ENCODE results near the gene TPP1. TPM values are rescaled to one million over a fixed set of nuclear protein-coding genes. Genes with fewer than 3 reads are reported as not detected.

TPP1 gene
- total RNA-seq, 2 donors from 2014 or later = 54.7 to 67.4 TPM

GRCh38 chr11:6568191-6568918, 50.9 kb downstream of the TPP1 start:
- H3K9me3 Mint-ChIP-seq = no peaks in the 10 kb centered on the region
- ATAC-seq = no peak
- no peak overlapping the region for H3K27ac Mint-ChIP-seq
- H3K36me3 Mint-ChIP-seq = peaks cover 0 to 9% of the 10 kb centered on the region in 2 donors
- DNase-seq (ENCODE audit: low spot score in 2 of 2) = no peak

- DNase-seq (ENCODE audit: low spot score in 2 of 2) (no peak), ATAC-seq (no peak)
- no peaks in the 10 kb centered on the region for H3K9me3 Mint-ChIP-seq
- peaks cover 0 to 9% of the 10 kb centered on the region in 2 donors for H3K36me3 Mint-ChIP-seq
- no peak overlapping the region for H3K27ac Mint-ChIP-seq
These were observed 51.9 kb downstream of the TPP1 start for GRCh38 chr11:6567371-6567745.

DNA sequence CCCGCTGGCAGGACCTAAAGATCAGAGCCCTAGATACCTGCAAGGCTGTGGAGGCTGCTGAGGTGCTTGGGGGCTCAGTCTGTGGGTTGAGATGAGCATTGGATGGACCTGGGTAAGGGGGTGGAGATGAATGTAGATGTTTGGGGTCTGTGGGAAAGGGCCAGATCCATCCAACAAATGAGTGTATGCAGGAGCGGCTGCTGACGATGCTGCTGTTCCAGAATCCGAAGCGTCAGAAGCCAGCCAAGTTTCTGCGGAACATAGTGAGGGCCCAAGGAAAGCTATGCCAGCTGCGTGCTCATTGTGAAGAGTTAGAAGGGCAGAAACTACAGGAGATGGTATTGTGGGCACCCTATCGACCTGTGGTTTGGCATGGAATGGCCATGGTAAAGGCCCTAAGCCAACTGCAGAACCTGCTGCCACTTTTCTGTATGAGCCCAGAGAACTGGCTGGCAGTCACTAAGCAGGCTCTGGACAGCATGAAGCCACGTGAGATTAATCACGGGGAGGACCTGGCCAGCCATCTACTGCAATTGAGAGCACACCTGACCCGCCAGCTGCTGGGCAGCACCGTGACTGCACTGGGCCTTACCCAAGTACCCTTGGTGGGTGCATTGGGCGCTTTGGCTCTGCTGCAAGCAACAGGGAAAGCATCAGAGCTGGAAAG, 52.4 kb downstream of the TPP1 start:
- H3K36me3 Mint-ChIP-seq = peaks cover 0 to 6% of the 10 kb centered on the region in 2 donors
- no peak overlapping the region for H3K27ac Mint-ChIP-seq
- no peaks in the 10 kb centered on the region for H3K9me3 Mint-ChIP-seq
- ATAC-seq = no peak
- DNase-seq (ENCODE audit: low spot score in 2 of 2) = no peak

- Mint-ChIP-seq H3K36me3 (peaks cover 0 to 4% of the 10 kb centered on the region in 2 donors), H3K9me3 (no peaks in the 10 kb centered on the region), H3K27ac (peak overlapping the region in 1 of 2 donors; percentile 1)
- ATAC-seq (no peak), DNase-seq (ENCODE audit: low spot score in 2 of 2) (no peak)
These were observed 53.1 kb downstream of the TPP1 start for GRCh38 chr11:6565988-6566703.

DNA sequence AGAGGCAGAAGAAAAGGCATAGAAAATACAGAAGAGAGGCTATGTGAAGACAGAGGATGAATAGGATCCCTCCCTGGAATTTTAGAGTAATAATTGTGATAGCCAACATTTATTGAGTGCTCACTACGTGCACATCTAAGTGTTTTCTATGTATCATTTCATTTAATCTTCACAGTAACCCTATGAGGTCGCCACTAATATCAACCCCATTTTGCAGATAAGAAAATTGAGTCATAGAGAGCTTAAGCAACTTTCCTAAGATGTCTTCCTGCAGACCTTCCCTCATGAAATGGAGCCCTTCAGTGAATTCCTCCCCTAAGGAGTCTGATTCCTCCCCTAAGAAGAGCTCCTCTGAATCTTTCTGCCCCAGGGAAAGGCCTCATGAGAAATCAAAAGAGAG, 53.9 kb downstream of the TPP1 start:
- Mint-ChIP-seq H3K9me3 (no peaks in the 10 kb centered on the region), H3K27ac (peak overlapping the region; percentile 1 to 31)

GRCh38 chr11:6563667-6564066, 55.6 kb downstream of the TPP1 start:
- DNase-seq (ENCODE audit: low spot score in 2 of 2) (no peak), ATAC-seq (no peak)
- Mint-ChIP-seq H3K36me3 (peaks cover 0 to 4% of the 10 kb centered on the region in 2 donors), H3K27ac (no peak overlapping the region), H3K9me3 (no peaks in the 10 kb centered on the region)

More for the DNA sequence above, 53.9 kb downstream of the TPP1 start:
- ATAC-seq = no peak
- H3K36me3 Mint-ChIP-seq = peaks cover 0 to 4% of the 10 kb centered on the region in 2 donors
- DNase-seq (ENCODE audit: low spot score in 2 of 2) = no peak

DNA sequence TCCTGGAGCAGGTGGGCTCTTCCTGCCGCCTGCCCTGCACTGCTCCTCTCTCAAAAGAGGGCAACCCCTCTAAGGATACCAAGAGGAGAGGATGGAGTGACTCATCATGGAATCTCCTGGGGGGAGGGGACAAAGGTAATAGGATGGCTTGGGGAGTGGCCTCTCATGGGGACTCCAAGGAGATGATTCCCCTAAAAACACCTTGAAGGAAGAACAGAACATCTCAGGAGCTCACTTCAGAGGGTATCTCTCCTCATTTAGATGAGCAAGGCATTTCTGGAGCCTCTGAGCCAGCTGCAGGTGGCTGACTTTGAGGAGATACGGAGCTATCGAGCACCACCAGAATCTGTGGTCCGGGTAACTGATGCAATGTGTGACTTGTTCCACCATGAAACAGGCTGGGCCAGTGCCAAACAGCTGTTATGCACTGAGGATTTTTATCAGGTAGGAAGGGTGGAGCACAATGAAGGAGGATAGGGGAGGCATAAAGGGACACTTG, 56.1 kb downstream of the TPP1 start:
- Mint-ChIP-seq H3K9me3 (no peaks in the 10 kb centered on the region), H3K27ac (no peak overlapping the region), H3K36me3 (peaks cover 0 to 4% of the 10 kb centered on the region in 2 donors)
- ATAC-seq = no peak
- no peak for DNase-seq (ENCODE audit: low spot score in 2 of 2)

Other genes starting within 250 kb of the TPP1 start
- gene SMPD1, start 228.9 kb downstream of the TPP1 start, total RNA-seq = 10 to 100 TPM; 13.1 to 24.8 TPM
- 10 to 100 TPM; 40.0 to 72.5 TPM for gene APBB1, start 200.3 kb downstream of the TPP1 start, total RNA-seq
- under 1 TPM; 0.41 to 0.55 TPM for gene HPX, start 178.4 kb downstream of the TPP1 start, total RNA-seq
- 10 to 100 TPM in 1 of 2 donors, 1 to 10 TPM in 1; 4.7 to 19.0 TPM for gene TRIM3, start 145.5 kb downstream of the TPP1 start, total RNA-seq
- gene ARFIP2, start 138.1 kb downstream of the TPP1 start, total RNA-seq = 10 to 100 TPM; 47.1 to 59.9 TPM
- gene TIMM10B, start 137.9 kb downstream of the TPP1 start, total RNA-seq = 10 to 100 TPM; 36.9 to 38.3 TPM
- 10 to 100 TPM; 22.4 to 38.5 TPM for gene DNHD1, start 122.1 kb downstream of the TPP1 start, total RNA-seq
- 10 to 100 TPM; 24.9 to 38.3 TPM for gene RRP8, start 15.8 kb downstream of the TPP1 start, total RNA-seq
- 10 to 100 TPM; 72.1 to 99.7 TPM for gene ILK, start 15.6 kb downstream of the TPP1 start, total RNA-seq
- gene TAF10, start 7.2 kb downstream of the TPP1 start, total RNA-seq = 100 to 1,000 TPM in 1 of 2 donors, 10 to 100 TPM in 1; 95.3 to 166 TPM
- 1 to 10 TPM in 1 of 2 donors, under 1 TPM in 1; 0.82 to 2.1 TPM for gene DCHS1, start 36.4 kb upstream of the TPP1 start, total RNA-seq
- 100 to 1,000 TPM in 1 of 2 donors, 10 to 100 TPM in 1; 92.4 to 104 TPM for gene MRPL17, start 63.9 kb upstream of the TPP1 start, total RNA-seq
- not detected for gene OR2AG2, start 152.6 kb upstream of the TPP1 start, total RNA-seq
- gene OR2AG1, start 163.6 kb upstream of the TPP1 start, total RNA-seq = not detected
- under 1 TPM; 0.09 to 0.10 TPM for gene OR6A2, start 180.3 kb upstream of the TPP1 start, total RNA-seq
- not detected for gene OR10A5, start 226.3 kb upstream of the TPP1 start, total RNA-seq
- under 1 TPM in 1 of 2 donors, not detected in 1; 0.10 TPM for gene OR10A2, start 243.6 kb upstream of the TPP1 start, total RNA-seq